T-cell (primary cell): ENCODE data around the gene PIP5K1C. TPM values are rescaled to one million over a fixed set of nuclear protein-coding genes. Genes with fewer than 3 reads are reported as not detected.
A peak's percentile ranks its signal among the peaks of the same experiment; 100 is the strongest.
"Not testable (repeated sequence)": the region's sequence is repeated elsewhere in the genome, so short reads cannot be mapped to it uniquely, and the experiment has no call there.

Experiments used
- ATAC-seq, 4 experiments: fragments of 200-7000 bp in 3 of 4; fragments of 150-1000 bp in 1 of 4; cut with Tn5 transposase; replicated peaks in 1 of 4; 1 replicate in 3 of 4; 2 replicates in 1 of 4; pipeline ENCODE4 v1.10.0; 2021; ENCODE audit warnings: moderate library complexity in 3 of 4, mild to moderate bottlenecking in 2 of 4, moderate number of reproducible peaks in 1 of 4
- CTCF ChIA-PET, 2 donors: fragments of 300-600 bp; sonication (Branson Sonifier 250); formaldehyde crosslinking; loops; one replicate each; lab custom pipeline; 2022; ENCODE audit warnings: antibody characterized with exemption in 2 of 2; lab: Charles Lee
- POLR2A ChIA-PET, 2 donors: fragments of 300-600 bp; sonication (Branson Sonifier 250); formaldehyde crosslinking; loops; one replicate each; lab custom pipeline; 2022; ENCODE audit warnings: antibody characterized with exemption in 2 of 2; lab: Charles Lee
- DNase-seq, 35 experiments: peaks; one replicate each; pipeline versions ENCODE4 v3.0.0 to v3.0.0-alpha.2; 2013 to 2023
- H3K27ac ChIP-seq: one replicate; pipeline ENCODE4 v1.5.1; 2013; ENCODE audit warnings: low read length
- H3K27me3 ChIP-seq, 2 experiments: replicated peaks in 1 of 2; 1 replicate in 1 of 2; 2 replicates in 1 of 2; pipeline versions ENCODE4 v1.6.1 to v1.7.0; 2013; ENCODE audit warnings: low read length in 1 of 2, mixed read lengths in 1 of 2; ENCODE audit not compliant: control insufficient read depth in 2 of 2, insufficient read depth in 2 of 2; ENCODE audit errors: extremely low read depth in 1 of 2
- H3K36me3 ChIP-seq, 2 donors: 1 replicate in 1 of 2; 2 replicates in 1 of 2; pipeline versions ENCODE4 v1.6.1 to v1.7.0; 2013; ENCODE audit warnings: low read length in 1 of 2; ENCODE audit not compliant: control insufficient read depth in 2 of 2, insufficient read depth in 1 of 2; ENCODE audit errors: extremely low read depth in 1 of 2
- H3K4me1 ChIP-seq, 2 experiments: 1 replicate in 1 of 2; 2 replicates in 1 of 2; pipeline versions ENCODE4 v1.6.1 to v1.7.0; 2013; ENCODE audit warnings: low read length in 2 of 2, mixed read lengths in 1 of 2; ENCODE audit not compliant: insufficient read depth in 2 of 2, control insufficient read depth in 1 of 2; ENCODE audit errors: extremely low read depth in 1 of 2
- H3K4me3 ChIP-seq, 2 donors: 1 replicate in 1 of 2; 2 replicates in 1 of 2; pipeline versions ENCODE4 v1.5.1 to v1.7.0; 2013; ENCODE audit warnings: mild to moderate bottlenecking in 2 of 2, low read length in 1 of 2, moderate library complexity in 1 of 2; ENCODE audit not compliant: control insufficient read depth in 1 of 2; ENCODE audit errors: extremely low read depth in 1 of 2
- H3K9me3 ChIP-seq: 2 replicates; pipeline ENCODE4 v1.7.0; 2013
- H3K27ac Mint-ChIP-seq, 2 donors: one replicate each; pipeline ENCODE4 v1.8.0; 2020 to 2021; ENCODE audit warnings: mild to moderate bottlenecking in 2 of 2, mixed read lengths in 2 of 2
- H3K27me3 Mint-ChIP-seq, 2 donors: one replicate each; pipeline ENCODE4 v1.8.0; 2021 to 2022; ENCODE audit warnings: mixed read lengths in 2 of 2
- H3K36me3 Mint-ChIP-seq: one replicate; pipeline ENCODE4 v1.8.0; 2021; ENCODE audit warnings: mixed read lengths
- H3K4me1 Mint-ChIP-seq, 3 donors: one replicate each; pipeline ENCODE4 v1.8.0; 2020 to 2022; ENCODE audit warnings: mixed read lengths in 3 of 3, mild to moderate bottlenecking in 1 of 3
- H3K4me3 Mint-ChIP-seq, 3 donors: one replicate each; pipeline ENCODE4 v1.8.0; 2020 to 2022; ENCODE audit warnings: mild to moderate bottlenecking in 3 of 3, mixed read lengths in 3 of 3, moderate library complexity in 3 of 3
- H3K9me3 Mint-ChIP-seq, 3 donors: one replicate each; pipeline ENCODE4 v1.8.0; 2020 to 2022; ENCODE audit warnings: mixed read lengths in 3 of 3
- WGBS: methylation state at CpG from one replicate; pipeline ENCODE4 v1.1.5; 2013; ENCODE audit warnings: missing lambda C conversion rate; ENCODE audit not compliant: insufficient coverage; 5-methylcytosine and 5-hydroxymethylcytosine counted together
- total RNA-seq, 35 experiments: library from RNA in 6 of 35; stranded (reverse) in 6 of 35; fragments of 120-200 nt in 1 of 35; gene quantifications; one replicate each; pipeline versions ENCODE4 v1.2.1 to v1.2.4 and lab custom pipeline; 2013 to 2026

Gene PIP5K1C
- total RNA-seq, 5 donors from 2014 or later (not counting 1 experiment from before 2014, with no cell fraction given) = 25.6 to 35.0 (median 32.1) TPM

DNA sequence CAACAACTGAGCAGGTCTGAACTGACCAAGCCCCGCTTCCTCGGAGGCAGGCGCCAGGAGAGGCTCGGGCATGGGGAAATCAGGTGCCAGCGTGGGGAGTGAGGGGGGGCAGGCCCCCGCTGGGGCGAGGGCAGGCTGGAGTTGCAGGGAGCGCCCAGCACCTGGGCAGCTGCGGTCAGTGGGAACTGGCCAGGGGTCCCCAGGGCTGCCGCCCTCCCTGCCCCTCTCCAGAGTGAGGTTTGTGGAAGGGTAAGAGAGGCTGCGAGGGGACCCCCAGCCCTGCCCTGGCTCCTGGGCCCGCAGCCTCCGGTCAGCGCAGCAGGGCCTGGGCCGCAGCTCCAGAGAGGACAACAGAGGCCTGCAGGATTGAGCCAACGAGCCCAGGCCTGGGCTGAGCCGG lies 32.5 kb downstream of the PIP5K1C start:
- Mint-ChIP-seq H3K4me3 (no peak overlapping the region), H3K4me1 (peaks cover 17 to 31% (median 23%) of the 10 kb centered on the region in 3 donors), H3K27ac (no peak overlapping the region), H3K27me3 (no peaks in the 10 kb centered on the region), H3K36me3 (peaks cover 4% of the 10 kb centered on the region), H3K9me3 (no peaks in the 10 kb centered on the region)
- WGBS = 90% methylated on average over 15 of the region's 17 CpGs
- CTCF ChIA-PET = no interaction called here
- POLR2A ChIA-PET = no interaction called here
- DNase-seq (no peak), ATAC-seq (no peak)
- Histone ChIP-seq H3K27ac (no peak overlapping the region), H3K9me3 (no peaks in the 10 kb centered on the region), H3K4me1 (peaks cover 3 to 33% of the 10 kb centered on the region in 2 experiments), H3K27me3 (peaks cover 0 to 8% of the 10 kb centered on the region in 2 experiments), H3K36me3 (peaks cover 4 to 12% of the 10 kb centered on the region in 2 donors), H3K4me3 (no peak overlapping the region)

DNA sequence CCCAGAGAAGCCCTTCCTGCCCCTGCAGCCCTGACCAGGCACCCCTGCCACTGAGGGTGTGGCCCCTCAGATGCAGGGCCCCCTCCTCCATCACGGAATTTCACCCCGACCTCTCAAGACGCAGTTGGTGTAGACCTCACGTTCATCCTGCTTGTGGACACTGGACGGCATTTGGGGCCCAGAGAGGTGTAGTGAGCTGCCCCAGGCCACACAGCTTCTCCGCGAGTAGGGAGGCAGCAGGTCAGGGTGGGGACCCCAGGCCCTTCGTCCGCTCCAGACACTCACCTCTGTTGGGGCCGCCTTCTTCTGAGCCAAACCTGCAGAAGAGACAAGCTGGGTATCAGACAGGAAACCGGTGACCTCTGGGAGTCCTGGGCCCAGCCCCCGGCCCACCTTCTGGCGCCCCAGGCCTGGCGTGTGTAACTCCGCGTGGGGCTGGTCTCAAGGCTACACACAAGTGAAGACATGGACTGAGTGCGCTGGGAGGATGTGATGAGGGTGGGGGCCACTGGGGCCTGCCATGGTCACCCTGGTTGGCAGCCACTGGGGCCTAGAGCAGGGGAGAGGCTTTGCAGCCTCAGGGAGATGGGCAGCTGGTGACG lies 33.1 kb downstream of the PIP5K1C start:
- H3K9me3 Mint-ChIP-seq = no peaks in the 10 kb centered on the region
- peaks cover 3 to 28% of the 10 kb centered on the region in 2 experiments for H3K4me1 ChIP-seq
- H3K36me3 ChIP-seq = peaks cover 4 to 13% of the 10 kb centered on the region in 2 donors
- no peak for ATAC-seq
- POLR2A ChIA-PET = no interaction called here
- 94% methylated on average over 12 of the region's 18 CpGs for WGBS
- DNase-seq = no peak
- CTCF ChIA-PET = no interaction called here
- H3K9me3 ChIP-seq = no peaks in the 10 kb centered on the region
- peaks cover 4% of the 10 kb centered on the region for H3K36me3 Mint-ChIP-seq
- H3K27ac ChIP-seq = no peak overlapping the region
- no peak overlapping the region for H3K4me3 Mint-ChIP-seq
- peak overlapping the region in 1 of 2 donors; percentile 28 for H3K27ac Mint-ChIP-seq
- peaks cover 0 to 8% of the 10 kb centered on the region in 2 experiments for H3K27me3 ChIP-seq
- no peaks in the 10 kb centered on the region for H3K27me3 Mint-ChIP-seq
- peaks cover 13 to 27% (median 20%) of the 10 kb centered on the region in 3 donors for H3K4me1 Mint-ChIP-seq
- no peak overlapping the region for H3K4me3 ChIP-seq

DNA sequence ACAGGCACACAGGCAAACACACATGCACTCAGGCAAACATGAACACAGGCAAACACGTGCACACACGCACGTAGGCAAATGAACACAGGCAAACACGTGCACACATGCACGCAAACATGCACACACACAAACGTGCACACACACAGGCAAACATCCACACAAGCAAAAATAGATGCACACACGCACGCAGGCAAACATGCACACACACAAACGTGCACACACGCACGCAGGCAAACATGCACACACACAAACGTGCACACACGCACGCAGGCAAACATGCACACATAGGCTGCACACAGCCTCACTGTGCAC lies 33.8 kb downstream of the PIP5K1C start:
- H3K27ac Mint-ChIP-seq, H3K9me3 Mint-ChIP-seq, DNase-seq, H3K9me3 ChIP-seq, H3K27ac ChIP-seq, H3K4me3 Mint-ChIP-seq, H3K36me3 Mint-ChIP-seq, POLR2A ChIA-PET, H3K27me3 Mint-ChIP-seq, H3K27me3 ChIP-seq, H3K4me3 ChIP-seq, ATAC-seq: not testable (repeated sequence)
- H3K4me1 Mint-ChIP-seq = peaks cover 11 to 21% (median 16%) of the 10 kb centered on the region in 3 donors
- Histone ChIP-seq H3K4me1 (peaks cover 3 to 22% of the 10 kb centered on the region in 2 experiments), H3K36me3 (peaks cover 10 to 16% of the 10 kb centered on the region in 2 donors)
- 90% methylated on average over 14 of the region's 14 CpGs for WGBS
- CTCF ChIA-PET = interaction anchor here in 1 of 2 donors (0.7 kb wide), 1 partner anchor 156 kb away, joined by 3 read pairs; no protein-coding TSS in a partner anchor

DNA sequence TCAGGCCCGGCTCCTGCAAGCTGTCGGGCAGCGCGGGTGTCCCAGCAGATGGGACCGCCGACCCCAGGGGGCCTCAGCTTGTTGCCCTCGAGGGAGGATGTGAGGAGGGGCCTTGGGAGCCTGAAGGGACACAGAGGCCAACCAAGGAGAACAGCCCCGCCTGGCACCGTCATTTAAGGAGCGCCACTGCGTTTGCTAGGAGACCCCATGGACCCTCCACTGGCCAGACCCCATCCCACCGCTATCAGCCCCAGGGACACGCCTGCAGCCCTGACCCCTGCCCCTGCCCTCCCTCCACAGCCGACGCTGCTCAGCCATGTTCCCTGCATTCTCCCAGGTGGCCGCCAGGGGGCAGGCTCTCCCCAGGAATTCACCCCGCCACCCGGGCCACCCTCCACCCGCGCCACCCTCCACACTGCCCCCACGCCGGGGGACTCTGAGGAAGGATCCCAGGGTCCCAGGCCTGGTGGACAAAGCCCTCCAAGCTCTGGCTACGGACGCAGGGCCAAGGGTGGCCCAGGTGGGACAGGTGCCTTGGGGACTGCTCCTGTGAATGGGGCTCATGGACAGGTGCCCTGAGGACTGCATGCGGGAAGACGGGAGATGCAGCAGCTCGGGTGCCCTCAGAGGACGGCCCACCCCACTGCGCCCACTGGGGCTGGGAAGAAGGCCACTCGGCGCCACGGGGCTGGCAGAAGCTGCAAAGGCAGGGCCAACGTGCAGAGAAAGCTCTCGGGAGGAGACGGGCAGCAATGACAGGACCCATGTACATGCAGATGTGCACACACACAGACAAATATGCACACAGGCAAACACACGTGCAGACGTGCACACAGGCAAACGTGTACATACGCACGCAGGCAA lies 34.4 kb downstream of the PIP5K1C start:
- CTCF ChIA-PET = interaction anchor here in 1 of 2 donors (0.7 kb wide), 1 partner anchor 157 kb away, joined by 3 read pairs; no protein-coding TSS in a partner anchor

DNA sequence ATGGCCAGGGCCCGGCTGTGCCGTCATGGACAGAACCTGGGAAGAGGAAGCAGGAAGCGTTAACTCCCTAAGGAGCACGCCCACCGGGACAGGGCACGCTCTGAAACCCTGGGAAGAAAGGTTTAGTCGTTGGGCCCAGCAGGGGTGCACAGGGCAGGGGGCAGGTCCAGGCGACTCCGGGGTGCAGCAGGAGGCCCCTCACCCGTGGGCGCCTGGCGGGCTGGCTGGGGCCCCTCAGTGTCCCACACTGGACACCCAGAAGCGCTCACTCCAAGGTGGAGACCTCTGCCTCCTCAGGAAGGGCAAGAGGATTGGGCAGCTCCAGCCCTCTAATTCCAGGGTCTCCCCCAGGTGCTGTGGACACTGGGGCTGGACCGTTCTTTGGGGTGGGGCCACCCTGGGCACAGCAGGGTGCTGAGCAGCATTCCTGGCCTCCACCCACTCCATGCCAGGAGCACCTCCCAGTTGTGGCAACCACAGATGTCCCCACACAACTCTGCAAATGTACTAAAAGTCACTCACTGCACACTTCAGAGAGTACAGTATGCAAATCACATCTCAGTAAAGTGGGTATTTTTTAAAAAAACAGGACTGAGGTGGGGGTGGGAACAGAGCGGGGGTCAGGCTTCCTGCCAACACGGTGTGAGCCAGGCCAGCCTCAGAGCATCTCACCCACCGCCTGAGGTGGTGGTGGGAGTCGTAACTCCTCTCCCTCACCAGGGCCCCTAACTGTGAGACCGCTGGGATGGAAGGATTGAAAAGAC lies 35.2 kb downstream of the PIP5K1C start:
- DNase-seq (no peak), ATAC-seq (no peak)
- no peaks in the 10 kb centered on the region for H3K9me3 ChIP-seq
- Mint-ChIP-seq H3K4me3 (no peak overlapping the region), H3K27me3 (no peaks in the 10 kb centered on the region), H3K36me3 (peaks cover 16% of the 10 kb centered on the region), H3K4me1 (peaks cover 6 to 14% (median 7%) of the 10 kb centered on the region in 3 donors), H3K9me3 (no peaks in the 10 kb centered on the region), H3K27ac (no peak overlapping the region)
- H3K27ac ChIP-seq = no peak overlapping the region
- peaks cover 10 to 27% of the 10 kb centered on the region in 2 donors for H3K36me3 ChIP-seq
- H3K27me3 ChIP-seq = no peaks in the 10 kb centered on the region
- H3K4me1 ChIP-seq = peaks cover 0 to 8% of the 10 kb centered on the region in 2 experiments
- no peak overlapping the region for H3K4me3 ChIP-seq
- POLR2A ChIA-PET = no interaction called here
- CTCF ChIA-PET = no interaction called here
- 96% methylated on average over 10 of the region's 19 CpGs for WGBS

More for the DNA sequence above, 34.4 kb downstream of the PIP5K1C start:
- Histone ChIP-seq H3K27me3 (no peaks in the 10 kb centered on the region), H3K9me3 (no peaks in the 10 kb centered on the region), H3K4me3 (no peak overlapping the region), H3K36me3 (peaks cover 10 to 22% of the 10 kb centered on the region in 2 donors), H3K4me1 (peaks cover 0 to 16% of the 10 kb centered on the region in 2 experiments), H3K27ac (no peak overlapping the region)
- 66% methylated on average over 24 of the region's 40 CpGs for WGBS
- H3K9me3 Mint-ChIP-seq = no peaks in the 10 kb centered on the region
- POLR2A ChIA-PET = no interaction called here
- peaks cover 12% of the 10 kb centered on the region for H3K36me3 Mint-ChIP-seq
- ATAC-seq = peak; percentile 86 to 94 (median 90)
- peaks cover 10 to 17% (median 11%) of the 10 kb centered on the region in 3 donors for H3K4me1 Mint-ChIP-seq
- H3K4me3 Mint-ChIP-seq = no peak overlapping the region
- H3K27ac Mint-ChIP-seq = no peak overlapping the region
- no peaks in the 10 kb centered on the region for H3K27me3 Mint-ChIP-seq
- DNase-seq = peak; percentile 18 to 84 (median 70)

DNA sequence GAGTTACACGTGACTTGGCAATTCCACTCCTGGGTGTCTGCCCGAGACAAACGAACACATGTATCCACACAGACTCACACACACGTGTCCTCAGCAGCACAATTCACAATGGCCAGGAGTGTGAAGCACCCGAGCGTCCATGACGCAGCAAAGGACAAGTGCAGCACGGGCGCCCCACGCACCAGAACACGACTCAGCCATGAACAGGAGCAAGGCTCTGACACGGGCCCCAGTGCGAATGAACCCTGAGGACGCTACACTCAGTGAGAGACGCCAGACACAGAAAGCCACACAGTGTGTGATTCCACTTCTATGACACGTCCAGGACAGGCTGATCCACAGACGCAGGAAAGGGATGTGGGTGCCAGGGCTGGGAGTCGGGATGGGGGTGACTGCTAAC lies 36.4 kb downstream of the PIP5K1C start:
- POLR2A ChIA-PET = no interaction called here
- no peaks in the 10 kb centered on the region for H3K9me3 Mint-ChIP-seq
- no peak overlapping the region for H3K4me3 Mint-ChIP-seq
- CTCF ChIA-PET = no interaction called here
- H3K4me1 Mint-ChIP-seq = peaks cover 6 to 8% (median 6%) of the 10 kb centered on the region in 3 donors
- no peaks in the 10 kb centered on the region for H3K27me3 ChIP-seq
- 97% methylated on average over 16 of the region's 18 CpGs for whole genome bisulfite sequencing
- H3K27ac Mint-ChIP-seq = no peak overlapping the region
- ATAC-seq = no peak
- H3K4me1 ChIP-seq = peaks cover 0 to 8% of the 10 kb centered on the region in 2 experiments
- no peaks in the 10 kb centered on the region for H3K27me3 Mint-ChIP-seq
- no peak overlapping the region for H3K27ac ChIP-seq
- no peak for DNase-seq
- peaks cover 18% of the 10 kb centered on the region for H3K36me3 Mint-ChIP-seq
- no peaks in the 10 kb centered on the region for H3K9me3 ChIP-seq
- H3K4me3 ChIP-seq = no peak overlapping the region
- peaks cover 10 to 27% of the 10 kb centered on the region in 2 donors for H3K36me3 ChIP-seq
